NCI-H1092 treated with DMSO at 0.1 percent for 48 hours (cell line): ENCODE measurements around the gene CACFD1.

Experiments
- DNase-seq: peaks from one replicate; lab custom pipeline; 2025; lab: John Stamatoyannopoulos, UW

The CACFD1 gene

DNA sequence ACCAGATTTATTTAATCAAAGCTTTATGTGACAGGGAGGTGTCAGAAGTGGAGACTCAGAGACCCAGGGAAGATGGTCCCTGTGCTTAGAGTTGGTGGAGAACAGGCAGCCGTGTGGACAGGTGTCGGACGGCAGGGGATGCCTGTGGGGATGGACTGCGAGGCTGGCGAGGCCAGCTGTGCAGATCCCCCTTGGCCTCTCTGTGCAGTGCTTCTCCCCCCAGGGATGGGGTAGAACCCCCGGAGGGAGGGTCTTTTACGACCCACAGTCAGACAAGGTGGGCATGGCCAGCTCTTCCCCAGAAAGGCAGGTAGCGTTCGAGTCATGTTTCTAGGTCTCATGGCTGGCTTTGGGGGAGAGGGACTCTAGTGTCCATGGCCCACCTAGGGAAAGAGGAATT lies 23.8 kb downstream of the CACFD1 start:
- DNase-seq, result no peak

DNA sequence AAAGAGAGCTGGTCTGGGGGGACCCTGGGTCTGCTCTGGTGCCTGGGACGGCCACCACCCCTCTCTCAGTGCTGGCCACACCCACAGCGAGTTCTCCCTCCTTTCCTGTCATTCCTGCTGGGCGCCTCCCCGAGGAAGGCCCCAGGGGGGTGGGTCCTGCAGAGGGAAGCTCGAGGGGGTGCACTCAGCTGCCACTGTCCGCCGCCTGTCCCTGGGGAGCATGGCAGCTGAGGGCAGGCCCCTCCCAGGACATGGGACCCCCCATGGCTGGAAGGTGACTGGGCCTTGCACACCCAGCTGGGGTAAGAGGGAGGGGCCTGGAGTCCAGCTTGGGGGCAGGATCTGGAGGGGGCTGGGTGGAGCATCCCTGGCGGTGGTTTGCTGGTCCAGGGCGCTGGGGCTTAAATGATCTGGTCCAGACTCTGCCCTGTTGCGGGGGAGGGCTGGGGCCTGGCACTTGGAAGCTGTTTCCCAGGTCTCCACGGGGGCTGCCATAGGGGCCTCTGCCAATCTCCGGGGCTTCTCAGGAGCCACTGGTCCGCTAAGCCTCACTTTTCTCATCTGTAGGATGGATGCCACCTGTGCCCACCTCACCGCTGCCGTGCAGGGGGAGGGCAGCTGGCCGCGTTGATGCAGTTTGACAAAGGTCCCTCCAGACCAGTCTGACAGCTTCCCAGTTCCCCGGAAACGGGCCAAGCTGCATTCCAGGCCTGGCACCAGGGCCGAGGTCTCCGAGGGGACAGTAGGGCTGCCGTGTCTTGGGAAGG lies 25.1 kb downstream of the CACFD1 start:
- no peak for DNase-seq

DNA sequence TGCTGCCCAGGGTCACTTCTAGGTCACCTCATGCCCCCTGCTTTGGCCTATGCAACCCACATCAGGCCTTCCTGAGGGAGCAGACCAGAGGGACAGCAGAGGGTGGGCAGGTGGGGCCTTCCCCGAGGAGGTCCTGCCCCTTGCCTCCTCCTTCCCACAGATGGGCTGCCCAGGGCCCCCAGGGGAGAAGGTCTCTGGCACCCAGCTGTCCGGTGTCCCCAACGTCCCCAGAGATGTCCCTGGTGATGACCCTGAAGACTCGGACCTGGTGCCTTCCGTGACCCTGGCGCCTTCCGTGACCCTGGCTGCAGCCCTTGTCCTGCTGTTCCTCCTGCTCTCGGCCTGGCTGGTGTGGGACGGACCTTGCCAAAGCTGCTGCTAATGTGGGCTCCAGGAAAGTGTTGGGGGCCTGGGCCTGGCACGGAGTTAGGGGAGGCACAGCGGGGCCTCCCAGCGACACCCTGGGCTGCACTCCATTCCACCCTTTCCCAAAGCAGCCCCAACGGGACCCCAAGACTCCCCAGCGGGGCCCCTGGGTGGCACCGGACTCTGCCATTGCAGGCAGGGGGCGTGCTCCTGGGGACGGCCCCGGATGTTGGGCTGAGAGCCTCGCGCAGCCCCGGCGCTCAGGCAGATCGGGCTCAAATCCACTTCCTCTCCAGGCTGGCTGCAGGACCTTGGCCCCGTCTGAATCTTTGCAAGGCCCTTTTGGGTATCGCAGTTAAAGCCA lies 25.9 kb downstream of the CACFD1 start:
- DNase-seq, result no peak

DNA sequence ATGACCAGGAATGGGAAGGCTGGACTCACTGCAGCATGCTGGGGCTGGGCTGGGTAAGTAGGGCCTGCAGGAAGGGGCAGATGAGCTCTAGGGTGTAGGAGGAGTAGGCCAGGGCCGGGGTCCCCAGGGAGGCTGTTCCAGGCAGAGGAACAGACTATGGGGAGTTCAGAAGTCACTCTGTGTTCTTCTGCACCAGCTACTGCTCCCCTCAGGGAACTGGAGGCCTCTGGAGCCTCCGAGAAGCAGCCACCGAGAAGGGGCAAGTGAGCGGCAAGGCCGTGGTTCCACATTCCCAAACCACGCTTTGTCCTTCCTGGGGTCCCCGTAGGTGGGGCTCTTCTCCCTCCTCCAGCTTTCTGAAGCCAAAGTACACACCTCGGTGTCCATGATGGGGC lies 27.6 kb downstream of the CACFD1 start:
- DNase-seq, result no peak

DNA sequence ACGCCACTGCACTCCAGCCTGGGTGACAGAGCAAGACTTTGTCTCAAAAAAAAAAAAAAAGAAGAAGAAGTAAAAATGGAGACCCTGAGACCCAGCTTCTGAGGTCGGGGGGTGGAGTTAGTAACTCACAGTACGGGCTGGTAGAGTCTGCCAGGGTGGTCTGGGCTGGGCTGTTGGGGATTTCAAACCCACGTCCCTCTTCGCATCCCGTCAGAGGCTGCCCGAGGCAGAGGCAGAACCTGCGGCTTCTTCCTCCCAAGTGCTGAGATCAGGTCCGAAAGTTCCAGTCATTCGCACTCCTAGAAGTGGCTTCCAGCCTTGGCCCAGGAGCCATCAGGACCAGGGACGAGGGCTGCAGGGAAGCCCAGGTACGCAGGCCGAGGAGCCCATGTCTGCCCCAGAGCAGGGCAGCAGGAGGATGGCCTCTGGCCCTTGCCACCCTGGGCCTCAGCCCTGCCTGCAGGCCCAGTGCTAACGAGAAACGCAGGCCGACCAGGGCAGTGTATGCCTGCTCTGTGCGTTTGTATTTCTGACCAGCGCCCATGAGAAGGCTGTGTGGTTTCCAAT lies 29.0 kb downstream of the CACFD1 start:
- no peak for DNase-seq

DNA sequence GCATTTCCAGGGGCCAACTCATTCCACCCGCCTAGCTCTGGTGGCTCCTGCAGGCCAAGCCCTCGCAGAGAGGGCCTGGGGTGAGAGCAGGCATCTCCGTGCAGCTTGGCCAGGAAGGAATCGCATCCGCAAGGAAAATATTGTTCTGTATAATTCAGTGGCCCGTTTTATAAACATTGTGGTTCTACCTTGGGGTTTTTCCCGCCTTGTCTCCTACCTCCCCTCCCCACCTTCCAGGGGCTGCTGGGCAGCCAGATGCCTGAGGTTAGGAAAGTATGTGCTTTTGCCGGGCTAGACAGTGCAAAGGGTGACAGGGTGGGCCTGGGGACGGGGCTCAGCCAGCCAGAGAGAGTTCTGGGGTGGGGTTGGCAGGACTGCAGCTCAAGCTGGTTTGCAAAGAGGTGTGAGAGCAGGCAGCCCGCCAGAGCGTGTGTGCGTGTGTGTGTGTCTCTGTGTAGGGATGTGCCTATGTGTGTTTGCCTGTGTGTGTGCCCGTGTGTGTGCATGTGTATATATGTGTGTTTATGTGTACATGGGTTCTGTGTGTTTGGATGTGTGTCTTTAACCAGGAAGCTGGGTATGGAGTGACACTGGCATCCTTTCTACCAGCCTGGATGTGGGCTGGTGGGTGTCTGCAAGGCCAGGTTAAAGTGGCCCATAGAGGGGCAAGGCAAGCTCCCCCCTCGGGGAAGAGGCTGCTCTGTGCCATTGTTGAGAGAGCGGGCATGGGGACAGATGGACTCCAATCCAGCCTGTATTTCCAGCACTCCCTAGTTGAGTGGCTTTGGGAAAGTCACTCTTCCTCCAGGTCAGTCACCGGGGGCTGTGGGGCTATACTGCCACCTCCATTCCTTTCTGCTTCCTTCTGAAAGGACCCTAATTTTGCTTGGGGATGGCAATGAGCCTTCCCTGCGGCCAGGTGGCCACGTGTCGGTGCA lies 29.7 kb downstream of the CACFD1 start:
- DNase-seq, result no peak

DNA sequence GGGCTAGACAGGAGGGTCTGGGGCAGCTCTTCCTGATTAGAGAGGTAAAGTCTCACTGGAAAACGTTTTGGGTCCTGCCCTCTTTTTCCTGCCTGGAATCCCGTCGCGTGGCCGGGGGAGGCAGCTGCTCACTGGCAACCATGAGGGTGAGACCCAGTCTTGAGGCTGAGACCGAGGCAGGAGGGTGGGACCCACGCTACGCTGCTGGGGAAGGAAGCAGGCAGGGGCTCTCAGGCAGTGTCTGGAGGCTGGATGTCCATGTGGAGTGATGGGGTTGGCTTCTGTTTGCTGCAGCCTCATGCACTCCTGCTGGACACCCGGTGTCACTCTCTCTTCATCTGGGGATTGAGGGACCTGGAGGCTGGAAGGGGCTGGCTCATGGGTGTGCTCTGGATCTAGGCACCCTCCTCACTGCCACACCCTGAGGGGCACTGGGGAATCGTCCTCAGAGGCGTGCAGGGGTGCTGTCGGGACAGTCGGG lies 30.5 kb downstream of the CACFD1 start:
- DNase-seq, result no peak

DNA sequence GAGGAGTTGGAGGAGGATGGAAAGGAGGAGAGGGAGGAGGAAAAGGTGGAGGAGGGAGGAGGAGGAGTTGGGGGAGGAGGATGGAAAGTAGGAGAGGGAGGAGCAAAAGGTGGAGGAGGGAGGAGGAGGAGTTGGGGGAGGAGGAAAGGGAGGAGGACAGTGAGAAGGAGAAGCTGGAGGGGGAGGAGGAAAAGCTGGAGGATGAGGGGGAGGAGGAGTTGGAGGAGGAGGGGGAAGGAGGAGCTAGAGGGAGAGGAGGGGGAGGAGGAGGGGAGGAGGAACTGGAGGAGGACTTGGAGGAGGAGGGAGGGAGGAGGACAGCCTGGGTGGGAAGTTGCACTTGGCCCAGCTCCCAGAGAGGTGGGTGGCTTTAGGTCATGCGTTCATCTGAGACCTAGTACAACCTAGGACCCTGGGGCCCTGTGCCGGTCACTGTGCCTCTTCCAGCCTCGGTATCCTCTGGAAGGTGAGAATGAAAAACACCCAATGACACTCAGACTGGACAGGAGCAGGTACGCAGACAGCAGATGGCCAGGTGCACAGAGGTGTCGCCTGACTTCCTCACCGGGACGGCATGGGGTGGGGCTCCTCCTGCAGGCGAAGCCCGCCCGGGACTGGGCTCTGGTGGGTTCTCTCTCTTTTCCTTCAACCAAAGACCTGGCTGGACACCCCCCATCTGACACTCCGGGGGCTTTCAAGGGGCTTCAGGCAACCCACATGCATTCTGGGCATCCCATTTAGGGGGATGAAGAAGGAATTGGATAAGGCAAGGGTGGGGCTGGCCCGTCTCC lies 31.3 kb downstream of the CACFD1 start:
- DNase-seq, result no peak

DNA sequence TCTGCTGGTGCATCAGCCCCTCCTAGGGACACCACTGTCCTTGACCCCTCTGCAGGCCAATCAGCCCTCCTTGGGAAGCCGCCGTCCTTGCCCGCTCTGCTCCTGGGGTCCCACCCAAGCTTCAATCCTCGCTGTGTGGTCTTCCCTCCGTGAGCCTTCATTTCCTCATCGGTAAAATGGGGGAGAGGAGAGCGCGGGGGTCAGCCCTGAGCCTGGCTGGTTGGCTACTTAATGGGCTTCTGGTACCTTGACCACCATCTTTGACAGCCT lies 31.8 kb downstream of the CACFD1 start:
- no peak for DNase-seq

DNA sequence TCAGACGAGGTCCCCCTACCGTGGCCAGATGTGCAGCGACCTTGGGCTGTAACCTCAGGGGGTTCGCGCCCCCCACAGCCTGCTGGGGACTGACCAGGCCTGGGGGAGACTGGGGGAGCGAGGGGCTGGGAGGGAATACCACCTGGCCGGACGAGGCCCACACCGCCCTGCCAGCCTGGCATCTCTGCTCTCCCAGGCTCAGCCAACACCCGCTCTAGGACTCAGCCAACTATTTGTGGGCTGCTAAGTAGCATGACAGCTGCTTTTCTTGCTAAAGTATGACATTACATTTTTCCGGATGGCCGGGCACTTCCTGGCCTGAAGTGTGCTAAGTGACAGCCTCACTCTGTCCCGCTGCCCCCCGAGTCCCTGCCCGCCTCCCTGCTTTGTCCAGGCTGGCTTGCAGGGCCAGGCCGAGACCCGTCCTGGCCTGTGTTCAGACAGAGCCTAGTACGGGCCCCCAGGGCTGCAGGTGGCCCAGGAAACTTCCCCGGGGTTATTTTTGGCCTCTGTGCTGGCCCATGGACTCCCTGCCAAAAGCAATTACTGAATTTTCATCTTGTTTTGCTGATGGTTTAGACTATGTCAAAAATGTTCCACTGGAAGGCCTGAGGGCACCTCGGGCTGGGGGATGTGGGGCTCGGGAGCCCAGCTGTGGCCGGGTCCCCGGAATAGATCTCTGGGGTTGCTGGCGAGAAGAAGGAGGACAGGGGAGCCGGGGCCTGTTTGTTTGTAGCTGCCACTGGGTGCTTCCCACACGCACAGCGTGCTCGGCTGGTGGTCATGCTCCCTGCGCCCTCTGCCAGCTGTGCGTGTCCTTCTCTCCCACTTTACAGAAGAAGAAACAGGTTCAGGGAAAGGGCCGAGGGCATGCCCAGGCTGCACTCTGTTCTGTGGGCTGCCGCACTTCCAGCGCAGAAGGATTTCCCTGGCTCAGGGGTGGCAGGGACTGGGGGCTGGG lies 32.6 kb downstream of the CACFD1 start:
- no peak for DNase-seq

DNA sequence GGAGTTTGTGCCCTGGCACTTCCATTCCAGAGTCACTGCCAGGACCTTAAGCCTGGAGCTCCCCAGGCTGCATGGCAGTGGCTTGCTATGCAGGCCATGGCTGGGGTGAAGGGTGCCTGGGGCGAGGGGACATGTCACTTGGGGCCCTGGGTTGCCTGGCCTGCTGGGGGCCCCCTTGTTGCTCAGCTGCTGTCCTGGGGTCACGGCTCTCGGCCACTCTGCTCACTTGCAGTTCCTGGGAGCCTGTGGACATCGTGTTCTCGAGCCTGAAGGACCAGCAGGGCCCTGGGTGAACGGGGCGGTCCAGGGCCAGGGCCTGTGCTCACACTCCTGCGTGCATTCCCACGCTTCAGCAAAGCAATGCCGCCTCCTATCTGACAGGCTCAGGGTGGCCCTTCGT lies 33.6 kb downstream of the CACFD1 start:
- DNase-seq, result no peak

DNA sequence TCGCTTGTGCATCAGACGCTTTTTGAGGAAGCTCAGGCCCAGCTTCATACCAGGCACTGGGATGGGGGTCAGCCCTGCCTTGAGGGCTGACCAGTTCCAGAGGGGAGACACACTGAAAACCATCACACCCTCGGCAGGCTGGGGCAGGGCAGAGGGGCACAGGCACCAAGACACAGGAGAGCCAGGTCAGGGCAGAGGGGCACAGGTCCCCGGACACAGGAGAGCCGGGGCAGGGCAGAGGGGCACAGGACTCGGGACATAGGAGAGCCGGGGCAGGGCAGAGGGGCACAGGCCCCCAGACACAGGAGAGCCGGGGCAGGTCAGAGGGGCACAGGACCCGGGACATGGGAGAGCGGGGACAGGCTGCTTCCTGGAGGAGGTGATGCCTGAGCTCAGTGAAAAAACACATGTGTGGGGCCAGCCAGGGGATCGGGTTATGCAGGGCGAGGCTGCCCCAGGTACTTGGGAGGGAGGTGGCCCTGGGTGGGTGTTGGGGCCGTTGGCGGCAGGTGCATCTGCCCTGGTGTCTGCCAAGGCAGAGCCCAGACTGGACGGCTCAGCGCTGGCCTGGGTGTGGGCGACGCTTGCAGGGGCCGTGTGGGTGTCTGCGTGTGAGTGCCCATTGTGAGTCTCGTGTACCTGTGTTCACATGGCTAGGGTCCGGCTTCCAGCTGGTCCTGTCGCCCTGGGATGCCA lies 34.2 kb downstream of the CACFD1 start:
- DNase-seq, result no peak

DNA sequence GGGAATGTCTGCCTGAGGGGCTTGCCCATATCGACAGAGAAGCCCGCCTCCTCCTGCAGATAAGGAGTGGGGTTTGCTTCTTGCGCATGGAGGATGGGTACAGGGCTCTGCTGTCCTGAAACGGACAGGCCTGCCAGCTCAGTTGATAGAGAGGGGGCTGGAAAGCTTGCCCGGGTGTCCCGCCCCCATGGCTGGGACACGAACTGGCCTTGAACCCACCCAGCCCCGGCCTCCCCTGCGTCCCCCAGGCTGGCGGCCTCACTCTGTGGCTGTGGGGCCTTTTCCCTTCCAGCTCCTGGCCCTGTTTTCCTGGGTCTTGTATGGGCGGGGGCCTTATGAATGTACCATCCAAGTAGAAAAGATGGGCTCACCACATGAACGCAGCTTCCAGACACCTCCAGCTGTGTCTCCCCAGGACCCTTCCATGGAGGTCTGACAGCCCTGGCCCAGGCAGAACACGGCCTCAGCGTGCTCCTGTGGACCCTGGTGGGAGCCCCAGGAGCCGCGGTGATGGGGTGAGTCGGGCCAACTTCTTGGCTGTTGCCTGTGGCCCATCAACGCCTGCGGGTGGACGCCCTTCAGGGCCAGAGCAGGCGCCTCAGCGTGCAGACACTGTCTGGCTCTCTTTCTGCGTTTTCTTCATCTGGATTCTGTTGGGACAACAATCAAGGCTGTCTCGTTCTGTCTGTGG lies 35.0 kb downstream of the CACFD1 start:
- DNase-seq, result no peak

DNA sequence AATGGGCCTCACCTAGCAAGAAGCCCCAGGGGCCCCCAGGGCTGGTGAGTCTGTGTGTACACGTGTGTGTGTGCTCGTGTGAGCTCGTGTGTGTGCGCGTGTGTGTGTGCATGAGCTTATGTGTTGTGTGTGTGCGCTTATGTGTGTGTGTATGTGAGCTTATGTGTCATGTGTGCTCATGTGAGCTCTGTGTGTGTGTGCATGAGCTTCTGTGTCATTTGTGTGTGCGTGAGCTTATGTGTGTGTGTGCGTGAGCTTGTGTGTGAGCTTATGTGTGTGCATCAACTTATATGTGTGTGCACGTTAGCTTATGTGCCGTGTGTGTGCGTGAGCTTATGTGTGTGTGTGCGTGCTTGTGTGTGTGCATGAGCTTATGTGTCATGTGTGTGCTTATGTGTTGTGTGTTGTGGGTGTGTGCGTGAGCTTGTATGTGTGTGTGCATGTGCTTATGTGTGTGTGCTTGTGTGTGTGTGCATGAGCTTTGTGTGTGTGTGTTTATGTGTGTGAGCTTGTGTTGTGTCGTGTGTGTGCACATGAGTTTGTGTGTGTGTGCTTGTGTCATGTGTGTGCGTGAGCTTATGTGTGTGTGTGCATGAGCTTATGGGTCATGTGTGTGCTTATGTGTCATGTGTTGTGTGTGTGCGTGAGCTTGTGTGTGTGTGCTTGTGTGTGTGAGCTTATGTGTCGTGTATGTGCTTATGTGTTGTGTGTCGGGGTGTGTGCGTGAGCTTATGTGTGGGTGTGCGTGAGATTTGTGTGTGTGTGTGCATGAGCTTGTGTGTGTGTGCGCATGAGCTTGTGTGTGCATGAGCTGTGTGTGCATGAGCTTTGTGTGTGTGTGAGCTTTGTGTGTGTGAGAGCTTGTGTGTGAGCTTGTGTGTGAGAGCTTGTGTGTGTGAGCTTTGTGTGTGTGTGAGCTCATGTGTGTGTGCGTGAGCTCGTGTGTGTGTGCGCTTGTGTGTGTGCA lies 35.8 kb downstream of the CACFD1 start:
- no peak for DNase-seq

DNA sequence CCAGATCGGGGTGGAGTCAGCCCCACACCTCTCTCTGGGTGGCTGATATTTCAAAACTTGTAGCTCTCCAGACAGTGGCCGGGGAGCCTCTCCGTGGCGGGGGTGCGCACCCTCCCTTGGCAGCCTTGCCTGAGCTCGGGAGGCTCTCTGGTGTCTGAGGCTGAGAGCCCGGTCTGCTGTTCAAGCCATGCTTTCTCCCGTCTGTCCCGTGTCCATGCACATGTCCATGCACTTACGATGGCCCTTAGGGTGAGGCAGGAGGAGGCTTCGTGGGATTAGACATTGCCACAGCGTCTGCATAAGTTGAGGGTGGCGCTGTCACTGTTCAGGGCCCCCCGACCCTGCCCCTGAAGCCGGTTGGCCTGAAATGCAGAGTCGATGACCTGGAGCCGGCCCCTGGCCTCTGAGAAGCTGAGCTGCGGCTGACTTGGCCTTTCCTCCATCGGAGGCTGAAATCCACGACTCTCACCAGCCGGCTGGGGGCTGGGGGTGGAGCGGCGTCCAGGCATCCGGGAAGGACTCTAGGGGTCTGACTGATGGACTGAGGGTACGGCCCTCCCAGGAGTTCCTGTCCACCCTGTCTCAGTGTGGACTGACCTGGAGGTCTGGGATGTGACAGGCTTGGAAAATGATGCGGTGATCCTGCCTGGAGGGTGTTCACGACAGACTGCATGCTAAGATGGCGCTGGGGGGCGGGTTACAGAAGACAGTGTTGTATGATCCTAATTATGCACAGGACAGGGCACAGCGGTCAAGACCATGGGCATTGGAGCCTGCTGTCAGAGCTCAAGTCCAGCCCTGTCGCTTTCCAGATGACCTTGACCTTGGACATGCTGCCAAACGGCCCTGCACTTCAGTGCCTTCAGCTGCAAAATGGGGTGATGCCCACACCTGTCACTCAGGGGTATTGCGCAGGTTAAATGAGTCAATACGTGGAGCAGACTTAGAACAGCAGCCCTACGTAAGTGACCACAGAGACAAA lies 37.4 kb downstream of the CACFD1 start:
- DNase-seq, result no peak

DNA sequence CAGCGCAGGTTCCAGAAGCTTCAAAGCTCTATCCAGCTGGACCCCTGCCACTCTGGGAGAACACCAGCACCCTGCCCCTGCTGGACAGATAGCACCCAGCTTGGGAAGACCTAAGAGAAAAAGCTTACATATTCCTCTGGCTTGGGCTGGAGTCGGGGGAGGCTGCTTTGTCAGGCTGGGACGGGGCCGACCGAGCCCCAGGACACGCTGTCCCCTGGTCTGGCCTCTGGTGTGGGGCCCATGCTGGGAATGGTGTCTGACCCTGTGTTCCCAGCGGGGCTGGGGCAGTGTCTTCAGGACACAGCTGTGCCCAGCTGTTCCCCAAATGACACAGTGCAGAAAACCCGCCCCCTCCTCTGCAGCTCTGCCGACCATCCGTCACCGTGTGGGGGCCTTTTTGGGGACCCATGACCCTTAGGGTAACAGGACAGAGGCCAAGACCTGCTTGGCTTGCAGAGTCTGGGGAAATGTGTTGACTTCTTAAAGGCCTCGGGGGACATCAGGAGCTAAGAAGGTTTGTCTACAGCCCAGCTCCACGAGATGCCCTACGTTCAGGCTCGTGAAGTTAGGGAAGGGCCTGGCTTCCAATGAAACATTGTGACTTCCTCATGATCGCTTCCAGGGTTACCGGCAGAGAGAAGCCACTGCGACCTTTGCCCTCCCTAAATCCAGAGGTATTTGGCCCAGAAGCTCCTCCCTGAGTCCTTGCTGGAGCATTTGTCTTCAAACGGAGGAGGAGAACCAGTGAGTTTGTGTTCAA lies 39.5 kb downstream of the CACFD1 start:
- DNase-seq, result no peak
